CD4-positive, CD25-positive, alpha-beta regulatory T cell (primary cell): ENCODE results near the gene ID3. TPM values are rescaled to one million over a fixed set of nuclear protein-coding genes. Genes with fewer than 3 reads are reported as not detected.

ENCODE experiments used
- ATAC-seq, 2 donors: fragments of 150-1000 bp; cut with Tn5 transposase; one replicate each; pipeline ENCODE4 v1.10.0; 2021; ENCODE audit warnings: low read depth in 2 of 2, moderate number of reproducible peaks in 2 of 2, moderate library complexity in 1 of 2
- DNase-seq, 3 donors: peaks; one replicate each; pipeline versions ENCODE4 v3.0.0 to v3.0.0-alpha.2; 2012 to 2022; ENCODE audit warnings: mixed read lengths in 1 of 3
- H3K27ac ChIP-seq: one replicate; pipeline ENCODE4 v1.7.0; 2013; ENCODE audit warnings: mild to moderate bottlenecking, low read length; ENCODE audit not compliant: insufficient read depth, poor library complexity, severe bottlenecking
- H3K27me3 ChIP-seq: one replicate; pipeline ENCODE4 v1.7.0; 2013; ENCODE audit warnings: low read length; ENCODE audit not compliant: control insufficient read depth, insufficient read depth
- H3K36me3 ChIP-seq: one replicate; pipeline ENCODE4 v1.7.0; 2013; ENCODE audit warnings: mild to moderate bottlenecking, low read length, moderate library complexity; ENCODE audit not compliant: control insufficient read depth, insufficient read depth
- H3K4me1 ChIP-seq: 2 replicates; pipeline ENCODE4 v1.7.0; 2013; ENCODE audit warnings: mild to moderate bottlenecking, low read length; ENCODE audit not compliant: insufficient read depth, control insufficient read depth, poor library complexity, severe bottlenecking
- H3K4me3 ChIP-seq: one replicate; pipeline ENCODE4 v1.7.0; 2013; ENCODE audit warnings: low read depth, mild to moderate bottlenecking, low read length, moderate library complexity
- H3K9me3 ChIP-seq, 2 experiments: 1 replicate in 1 of 2; 2 replicates in 1 of 2; pipeline ENCODE4 v1.7.0; 2013; ENCODE audit warnings: low read length in 2 of 2, mild to moderate bottlenecking in 1 of 2, moderate library complexity in 1 of 2; ENCODE audit not compliant: control insufficient read depth in 2 of 2
- H3K27ac Mint-ChIP-seq, 3 donors: one replicate each; pipeline ENCODE4 v1.8.0; 2020 to 2022; ENCODE audit warnings: mild to moderate bottlenecking in 3 of 3, mixed read lengths in 3 of 3, moderate library complexity in 2 of 3
- H3K27me3 Mint-ChIP-seq: one replicate; pipeline ENCODE4 v1.8.0; 2022; ENCODE audit warnings: mild to moderate bottlenecking, mixed read lengths
- H3K36me3 Mint-ChIP-seq: one replicate; pipeline ENCODE4 v1.8.0; 2020; ENCODE audit warnings: mixed read lengths
- H3K4me1 Mint-ChIP-seq, 4 donors: one replicate each; pipeline ENCODE4 v1.8.0; 2020 to 2022; ENCODE audit warnings: mixed read lengths in 4 of 4, mild to moderate bottlenecking in 1 of 4
- H3K4me3 Mint-ChIP-seq, 4 donors: one replicate each; pipeline ENCODE4 v1.8.0; 2020 to 2022; ENCODE audit warnings: mild to moderate bottlenecking in 4 of 4, mixed read lengths in 4 of 4, moderate library complexity in 3 of 4
- H3K9me3 Mint-ChIP-seq, 7 donors: one replicate each; pipeline ENCODE4 v1.8.0; 2020 to 2022; ENCODE audit warnings: mixed read lengths in 7 of 7, mild to moderate bottlenecking in 3 of 7, moderate library complexity in 2 of 7
- polyA plus RNA-seq, 4 donors: library from polyadenylated mRNA; unstranded; fragments of 300-500 nt; fragmentation: Illumina TruSeq; gene quantifications; one replicate each; pipeline ENCODE4 v1.2.3, GENCODE V29; 2021
- total RNA-seq: library from RNA; stranded (reverse); gene quantifications from one replicate; pipeline ENCODE4 v1.2.3, GENCODE V29; 2022

Gene ID3
- total and polyA plus RNA-seq, 5 donors from 2014 or later: 35.9 to 56.9 (median 51.1) TPM

DNA sequence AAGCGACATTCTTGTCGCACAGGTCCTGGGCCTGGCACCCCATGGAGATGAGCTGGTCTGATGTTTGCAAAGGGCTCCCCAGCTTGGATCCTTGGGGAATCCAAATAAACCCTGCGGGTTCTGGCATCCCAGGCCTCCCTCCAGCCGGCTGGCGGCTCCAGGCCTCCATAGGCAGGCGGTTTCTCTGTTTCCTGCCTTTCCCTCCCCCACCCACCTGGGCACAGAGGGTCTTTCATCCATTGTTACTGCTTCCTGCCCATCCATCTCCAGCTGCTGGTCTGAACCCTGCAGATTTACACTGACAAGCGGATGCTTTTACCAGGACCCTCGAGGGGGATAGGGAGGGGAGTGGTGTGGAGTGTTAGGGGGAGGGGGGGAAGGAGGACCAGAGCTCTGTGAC is 39.1 kb upstream of the ID3 start:
- Mint-ChIP-seq H3K4me1 (peaks cover 36 to 97% (median 67%) of the 10 kb centered on the region in 4 donors), H3K4me3 (no peak overlapping the region), H3K36me3 (no peaks in the 10 kb centered on the region)

DNA sequence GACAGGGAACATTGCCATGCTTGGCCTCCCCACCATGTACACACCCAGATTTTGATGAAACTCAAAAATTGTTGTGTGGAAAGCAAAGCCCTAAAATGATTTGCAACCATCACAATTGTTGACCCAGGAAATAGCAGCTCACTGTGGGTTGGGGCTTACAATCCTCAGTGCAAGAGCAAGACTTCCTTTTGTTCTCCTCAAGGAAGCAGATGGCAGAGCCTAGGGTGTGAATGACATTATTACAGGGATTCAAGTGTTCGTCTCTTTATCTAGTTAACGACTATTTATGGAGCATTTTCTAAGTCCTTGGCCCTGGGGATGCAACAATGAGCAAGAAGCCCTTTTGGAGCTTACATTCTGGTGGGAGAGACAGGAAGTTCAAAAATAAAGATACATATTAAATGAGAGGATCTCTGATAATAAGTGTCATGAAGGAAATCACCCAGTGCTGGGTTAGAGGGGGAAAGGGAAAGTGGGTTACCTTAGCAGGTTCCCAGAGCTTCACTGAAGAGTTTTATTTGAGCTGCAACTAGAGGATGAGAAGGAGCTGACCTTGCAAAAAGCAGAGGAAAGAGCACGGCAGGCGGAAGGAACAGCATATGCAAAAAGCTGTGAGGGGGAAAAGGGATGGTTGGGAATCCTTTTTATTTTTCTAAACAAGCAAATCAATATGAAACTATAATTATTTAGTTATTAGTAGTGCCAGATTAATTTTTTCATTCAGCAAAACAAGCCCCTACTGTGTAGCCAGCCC is 38.5 kb upstream of the ID3 start:
- Mint-ChIP-seq H3K4me1 (peaks cover 36 to 97% (median 63%) of the 10 kb centered on the region in 4 donors), H3K9me3 (peaks cover 0 to 1% (median 0%) of the 10 kb centered on the region in 7 donors), H3K27me3 (peaks cover 7% of the 10 kb centered on the region), H3K4me3 (peak overlapping the region in 3 of 4 donors; percentile 14 to 20 (median 19)), H3K27ac (peak overlapping the region; percentile 79 to 96 (median 84)), H3K36me3 (no peaks in the 10 kb centered on the region)
- Histone ChIP-seq H3K27me3 (no peaks in the 10 kb centered on the region), H3K36me3 (no peaks in the 10 kb centered on the region), H3K4me3 (peak overlapping the region; percentile 42), H3K4me1 (peaks cover 87% of the 10 kb centered on the region), H3K9me3 (no peaks in the 10 kb centered on the region), H3K27ac (peak overlapping the region; percentile 29)
- ATAC-seq (no peak), DNase-seq (no peak)

More for the DNA sequence above, 39.1 kb upstream of the ID3 start:
- peak overlapping the region in 1 of 3 donors; percentile 79 for H3K27ac Mint-ChIP-seq
- no peak for DNase-seq
- H3K27me3 ChIP-seq: no peaks in the 10 kb centered on the region
- no peak for ATAC-seq
- no peaks in the 10 kb centered on the region for H3K9me3 Mint-ChIP-seq
- H3K27ac ChIP-seq: peak overlapping the region; percentile 29
- H3K4me1 ChIP-seq: peaks cover 87% of the 10 kb centered on the region
- no peaks in the 10 kb centered on the region for H3K9me3 ChIP-seq
- H3K36me3 ChIP-seq: no peaks in the 10 kb centered on the region
- peaks cover 7% of the 10 kb centered on the region for H3K27me3 Mint-ChIP-seq
- H3K4me3 ChIP-seq: peak overlapping the region; percentile 42

DNA sequence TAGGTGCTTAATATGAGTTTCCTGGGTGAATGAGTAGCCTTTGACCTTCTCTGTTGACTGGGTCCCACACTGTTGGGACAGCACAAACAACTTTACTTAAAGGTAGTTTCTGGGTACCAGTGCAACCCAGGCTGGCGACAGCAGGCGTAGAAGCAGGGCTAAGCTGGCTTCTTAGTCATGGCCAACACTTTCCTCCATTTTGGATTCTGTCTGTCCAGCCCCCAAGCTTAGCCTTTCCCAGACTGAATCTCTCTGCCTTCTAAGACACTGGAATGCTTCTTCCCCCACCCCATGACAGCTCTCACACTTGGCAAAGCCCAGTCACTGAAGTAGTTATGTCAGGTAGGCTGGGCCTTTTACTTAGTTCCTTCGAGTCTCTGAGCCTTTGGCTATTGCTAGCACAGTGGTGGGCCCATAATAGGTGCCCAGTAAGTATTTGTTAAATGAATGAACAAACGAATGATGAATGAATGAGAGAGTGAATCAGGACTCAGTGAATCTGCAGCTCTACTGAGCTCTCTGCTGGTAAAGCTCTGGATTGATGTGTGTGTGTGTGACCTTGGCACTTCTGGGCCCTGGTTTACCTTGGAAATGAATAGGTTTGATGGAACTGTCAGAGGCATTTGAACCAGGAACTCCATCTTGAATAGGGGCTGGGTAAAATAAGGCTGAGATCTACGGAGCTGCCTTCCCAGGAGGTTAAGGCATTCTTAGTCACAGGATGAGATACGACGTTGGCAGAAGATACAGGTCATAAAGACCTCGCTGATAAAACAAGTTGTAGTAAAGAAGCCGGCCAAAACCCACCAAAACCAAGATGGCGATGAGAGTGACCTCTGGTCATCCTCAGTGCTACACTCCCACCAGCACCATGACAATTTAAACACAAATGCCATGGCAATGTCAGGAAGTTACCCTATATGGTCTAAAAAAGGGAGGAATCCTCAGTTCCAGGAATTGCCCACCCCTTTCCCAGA is 37.4 kb upstream of the ID3 start:
- no peaks in the 10 kb centered on the region for H3K36me3 Mint-ChIP-seq

DNA sequence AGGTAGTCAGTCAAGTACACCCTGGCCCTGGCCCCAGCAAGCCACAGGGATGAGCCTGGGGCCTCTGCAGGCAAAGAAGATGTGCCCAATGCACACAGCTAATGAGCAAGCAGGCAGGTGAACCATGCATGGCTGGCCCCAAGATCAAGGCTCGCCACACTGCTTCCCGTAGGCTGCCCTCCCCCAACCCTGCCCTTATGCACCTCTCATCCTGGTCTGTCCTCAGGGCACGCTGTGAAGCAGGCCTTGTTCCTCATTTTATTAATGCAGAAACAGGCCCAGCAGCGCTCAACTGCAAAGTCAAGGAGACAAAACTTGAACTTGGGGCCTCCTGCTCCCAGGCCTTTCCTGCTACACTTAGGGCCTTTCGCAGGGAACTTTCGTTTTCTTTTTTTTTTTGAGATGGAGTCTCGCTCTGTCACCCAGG is 35.6 kb upstream of the ID3 start:
- H3K36me3 ChIP-seq: no peaks in the 10 kb centered on the region
- Mint-ChIP-seq H3K9me3 (peaks cover 0 to 1% (median 0%) of the 10 kb centered on the region in 7 donors), H3K27ac (peak overlapping the region; percentile 52 to 95 (median 79)), H3K4me1 (peaks cover 31 to 97% (median 62%) of the 10 kb centered on the region in 4 donors), H3K4me3 (peak overlapping the region in 2 of 4 donors; percentile 40 to 48), H3K27me3 (no peaks in the 10 kb centered on the region), H3K36me3 (no peaks in the 10 kb centered on the region)
- ATAC-seq: peak in 1 of 2 donors; percentile 17
- no peak overlapping the region for H3K4me3 ChIP-seq
- H3K4me1 ChIP-seq: peaks cover 87% of the 10 kb centered on the region
- H3K27me3 ChIP-seq: no peaks in the 10 kb centered on the region
- peak overlapping the region; percentile 35 for H3K27ac ChIP-seq
- DNase-seq: peak in 1 of 3 donors; percentile 17
- H3K9me3 ChIP-seq: no peaks in the 10 kb centered on the region

More for the DNA sequence above, 37.4 kb upstream of the ID3 start:
- H3K4me3 Mint-ChIP-seq: peak overlapping the region in 2 of 4 donors; percentile 19 to 20
- Histone ChIP-seq H3K4me1 (peaks cover 87% of the 10 kb centered on the region), H3K27me3 (no peaks in the 10 kb centered on the region), H3K36me3 (no peaks in the 10 kb centered on the region), H3K27ac (no peak overlapping the region), H3K9me3 (no peaks in the 10 kb centered on the region), H3K4me3 (no peak overlapping the region)
- H3K27me3 Mint-ChIP-seq: peaks cover 7% of the 10 kb centered on the region
- peaks cover 34 to 97% (median 61%) of the 10 kb centered on the region in 4 donors for H3K4me1 Mint-ChIP-seq
- H3K9me3 Mint-ChIP-seq: peaks cover 0 to 1% (median 0%) of the 10 kb centered on the region in 7 donors
- DNase-seq (no peak), ATAC-seq (no peak)
- H3K27ac Mint-ChIP-seq: peak overlapping the region; percentile 79 to 84 (median 82)

DNA sequence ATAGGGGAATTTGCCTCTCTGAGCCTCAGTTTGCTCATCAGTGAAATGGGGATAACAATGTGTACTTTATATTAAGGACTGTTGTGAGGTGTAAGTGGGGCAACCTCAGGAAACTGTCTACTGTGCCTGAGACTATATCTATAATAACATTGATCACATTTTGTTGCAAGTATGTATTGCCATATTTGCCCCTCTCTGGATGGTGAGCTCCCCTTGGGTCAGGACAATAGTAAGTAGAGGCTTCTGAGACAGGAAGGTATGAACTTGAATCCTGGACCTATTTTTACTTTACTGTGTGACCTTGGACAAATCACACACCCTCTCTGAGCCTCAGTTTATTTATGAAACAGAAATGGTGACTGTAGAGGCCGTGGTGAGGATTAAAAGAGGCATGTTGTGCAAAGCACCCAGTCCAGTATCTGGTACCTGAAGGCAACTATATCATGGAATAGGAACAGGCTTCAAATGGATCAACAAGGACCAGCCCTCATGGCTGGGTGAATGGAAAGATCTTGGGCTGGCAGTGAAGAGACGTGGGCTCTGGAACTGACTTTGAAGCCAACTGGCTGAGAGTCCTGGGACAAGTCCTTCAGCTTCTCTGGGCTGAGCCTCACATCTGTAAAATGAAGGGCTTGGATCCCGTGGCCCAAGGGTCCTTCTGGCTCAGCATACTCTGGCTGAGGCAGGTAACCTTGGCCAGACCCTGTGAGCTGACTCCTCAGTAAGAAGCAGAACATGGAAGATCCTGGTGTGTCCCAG is 35.0 kb upstream of the ID3 start:
- peak overlapping the region; percentile 52 to 95 (median 79) for H3K27ac Mint-ChIP-seq

DNA sequence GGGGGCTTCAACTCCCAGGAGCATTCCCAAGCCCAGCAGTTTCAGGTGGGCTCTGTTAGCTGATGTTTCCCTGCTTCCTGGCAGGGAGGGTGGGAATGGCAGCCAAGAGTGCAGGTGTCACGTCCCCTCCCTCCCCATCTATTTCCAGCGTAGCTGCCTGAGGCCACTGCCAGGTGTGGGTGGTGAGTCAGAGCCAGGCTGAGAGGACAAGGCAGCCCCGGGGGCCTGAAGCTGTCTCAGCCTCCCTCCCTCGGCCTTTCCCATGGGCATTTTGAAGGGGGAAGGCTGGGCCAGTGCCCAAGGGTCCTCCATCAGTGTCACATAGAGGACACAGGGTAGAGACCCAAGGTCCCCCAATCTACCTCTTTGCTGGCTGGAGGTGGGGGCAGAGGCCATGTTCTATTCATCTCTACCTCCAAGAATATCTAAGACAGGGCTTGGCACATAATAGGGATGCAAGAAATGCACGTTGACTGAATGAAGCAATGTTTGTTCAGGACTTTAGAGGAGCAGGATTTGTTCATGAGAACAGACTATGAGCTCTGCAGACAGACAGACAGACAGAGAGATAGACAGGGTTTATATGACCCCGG is 34.4 kb upstream of the ID3 start:
- H3K27me3 Mint-ChIP-seq: no peaks in the 10 kb centered on the region
- peaks cover 0 to 1% (median 0%) of the 10 kb centered on the region in 7 donors for H3K9me3 Mint-ChIP-seq
- H3K4me1 Mint-ChIP-seq: peaks cover 39 to 94% (median 58%) of the 10 kb centered on the region in 4 donors
- H3K36me3 ChIP-seq: no peaks in the 10 kb centered on the region
- H3K4me1 ChIP-seq: peaks cover 80% of the 10 kb centered on the region
- H3K4me3 ChIP-seq: no peak overlapping the region
- peaks cover 5% of the 10 kb centered on the region for H3K36me3 Mint-ChIP-seq
- no peak overlapping the region for H3K27ac ChIP-seq
- ATAC-seq: peak; percentile 36 to 45
- peak overlapping the region; percentile 26 to 95 (median 79) for H3K27ac Mint-ChIP-seq
- no peak for DNase-seq
- no peaks in the 10 kb centered on the region for H3K9me3 ChIP-seq
- peak overlapping the region in 2 of 4 donors; percentile 8 to 40 for H3K4me3 Mint-ChIP-seq
- no peaks in the 10 kb centered on the region for H3K27me3 ChIP-seq

More for the DNA sequence above, 35.0 kb upstream of the ID3 start:
- no peaks in the 10 kb centered on the region for H3K9me3 ChIP-seq
- no peak for DNase-seq
- H3K4me3 ChIP-seq: no peak overlapping the region
- H3K27ac ChIP-seq: peak overlapping the region; percentile 35
- Mint-ChIP-seq H3K36me3 (no peaks in the 10 kb centered on the region), H3K4me3 (peak overlapping the region in 2 of 4 donors; percentile 8 to 40), H3K4me1 (peaks cover 33 to 95% (median 60%) of the 10 kb centered on the region in 4 donors), H3K27me3 (no peaks in the 10 kb centered on the region), H3K9me3 (peaks cover 0 to 1% (median 0%) of the 10 kb centered on the region in 7 donors)
- H3K4me1 ChIP-seq: peaks cover 86% of the 10 kb centered on the region
- no peaks in the 10 kb centered on the region for H3K36me3 ChIP-seq
- no peaks in the 10 kb centered on the region for H3K27me3 ChIP-seq
- no peak for ATAC-seq
